HEK293T (cell line): Measurements from ENCODE around the gene GALNT16.
A peak's percentile ranks its signal among the peaks of the same experiment; 100 is the strongest.

Source experiments
- BHLHE40 ChIP-seq: fragments of 450-650 bp; IDR thresholded peaks from 2 replicates; pipeline ENCODE4 v1.6.1; 2016; ENCODE audit warnings: mild to moderate bottlenecking, moderate library complexity, borderline replicate concordance
- FOXM1 ChIP-seq: fragments of 450-650 bp; IDR thresholded peaks from 2 replicates; pipeline ENCODE4 v1.6.1; 2017; ENCODE audit warnings: mild to moderate bottlenecking, borderline replicate concordance
- L3MBTL2 ChIP-seq: fragments of 450-650 bp; conservative IDR thresholded peaks from 2 replicates; pipeline ENCODE4 v1.6.1; 2016; ENCODE audit warnings: mild to moderate bottlenecking
- SP1 ChIP-seq: fragments of 450-650 bp; IDR thresholded peaks from 2 replicates; pipeline ENCODE4 v1.6.1; 2017
- SUZ12 ChIP-seq: fragments of 450-650 bp; IDR thresholded peaks from 2 replicates; pipeline ENCODE4 v1.6.1; 2016; ENCODE audit warnings: mild to moderate bottlenecking
- TARDBP ChIP-seq: fragments of 450-650 bp; IDR thresholded peaks from 2 replicates; pipeline ENCODE4 v1.6.1; 2016
- TF ChIP-seq, protein P1 (sequence below): fragments of 450-650 bp; IDR thresholded peaks from 2 replicates; pipeline ENCODE4 v1.6.1; 2016

DNA sequence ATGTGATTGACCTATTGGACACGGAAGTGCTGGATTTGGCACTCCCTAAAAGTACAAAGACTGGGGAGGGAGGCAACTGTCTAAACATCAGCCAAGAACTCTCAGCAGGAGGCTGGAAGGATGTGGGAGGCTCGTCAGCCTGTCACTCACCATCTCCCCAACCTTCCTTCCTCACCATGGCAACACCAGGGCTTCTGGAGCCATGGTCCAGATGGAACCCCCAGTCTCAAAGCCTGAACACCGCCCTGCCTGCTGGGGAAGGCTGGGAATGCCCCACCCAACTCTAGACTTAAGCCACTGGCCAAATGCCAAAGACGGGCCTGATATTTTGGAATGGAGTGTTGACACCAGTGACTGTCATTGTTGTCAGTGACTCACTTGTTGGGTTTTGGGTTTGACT, 55.3 kb downstream of the GALNT16 start:
- TF ChIP-seq BHLHE40 (no peak), SP1 (no peak), SUZ12 (no peak), FOXM1 (no peak), L3MBTL2 (no peak), TARDBP (no peak)
- TF ChIP-seq, protein P1, sequence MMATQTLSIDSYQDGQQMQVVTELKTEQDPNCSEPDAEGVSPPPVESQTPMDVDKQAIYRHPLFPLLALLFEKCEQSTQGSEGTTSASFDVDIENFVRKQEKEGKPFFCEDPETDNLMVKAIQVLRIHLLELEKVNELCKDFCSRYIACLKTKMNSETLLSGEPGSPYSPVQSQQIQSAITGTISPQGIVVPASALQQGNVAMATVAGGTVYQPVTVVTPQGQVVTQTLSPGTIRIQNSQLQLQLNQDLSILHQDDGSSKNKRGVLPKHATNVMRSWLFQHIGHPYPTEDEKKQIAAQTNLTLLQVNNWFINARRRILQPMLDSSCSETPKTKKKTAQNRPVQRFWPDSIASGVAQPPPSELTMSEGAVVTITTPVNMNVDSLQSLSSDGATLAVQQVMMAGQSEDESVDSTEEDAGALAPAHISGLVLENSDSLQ: peak; percentile 74
